H9 (cell line): ENCODE results near the gene ARHGAP26. TPM values are rescaled to one million over a fixed set of nuclear protein-coding genes. Genes with fewer than 3 reads are reported as not detected.

Source experiments
- DNase-seq: peaks from one replicate; pipeline ENCODE4 v3.0.0-alpha.2; 2017
- H2AFZ ChIP-seq: one replicate; pipeline ENCODE4 v1.6.1; 2013; ENCODE audit warnings: mild to moderate bottlenecking, low read length, control low read depth, moderate library complexity
- H2AK5ac ChIP-seq: 2 replicates; pipeline ENCODE4 v1.6.1; 2013; ENCODE audit warnings: low read length, control low read depth, mixed read lengths; ENCODE audit not compliant: insufficient read length
- H2BK120ac ChIP-seq: one replicate; pipeline ENCODE4 v1.6.1; 2013; ENCODE audit warnings: low read depth, mild to moderate bottlenecking, low read length, control low read depth, inconsistent platforms; ENCODE audit not compliant: poor library complexity, severe bottlenecking
- H2BK12ac ChIP-seq: 2 replicates; pipeline ENCODE4 v1.6.1; 2013; ENCODE audit warnings: low read length, control low read depth, mixed read lengths, low read depth; ENCODE audit not compliant: insufficient read length
- H2BK15ac ChIP-seq: 2 replicates; pipeline ENCODE4 v1.6.1; 2013; ENCODE audit warnings: low read depth, low read length, control low read depth
- H2BK20ac ChIP-seq: one replicate; pipeline ENCODE4 v1.6.1; 2013; ENCODE audit warnings: low read depth, mild to moderate bottlenecking, low read length, control low read depth, inconsistent platforms; ENCODE audit not compliant: poor library complexity, severe bottlenecking
- H2BK5ac ChIP-seq: 2 replicates; pipeline ENCODE4 v1.6.1; 2013; ENCODE audit warnings: low read length, control low read depth, mixed read lengths; ENCODE audit not compliant: insufficient read length
- H3K14ac ChIP-seq: 2 replicates; pipeline ENCODE4 v1.6.1; 2013; ENCODE audit warnings: low read length, control low read depth; ENCODE audit not compliant: insufficient read depth
- H3K18ac ChIP-seq: 2 replicates; pipeline ENCODE4 v1.6.1; 2013; ENCODE audit warnings: low read depth, mild to moderate bottlenecking, mixed read lengths, low read length, control low read depth; ENCODE audit not compliant: insufficient read length
- H3K23ac ChIP-seq: 2 replicates; pipeline ENCODE4 v1.6.1; 2013; ENCODE audit warnings: low read length, control low read depth, mixed read lengths, low read depth; ENCODE audit not compliant: insufficient read length
- H3K23me2 ChIP-seq: 2 replicates; pipeline ENCODE4 v1.6.1; 2013; ENCODE audit warnings: low read depth, mild to moderate bottlenecking, mixed read lengths, low read length, control low read depth; ENCODE audit not compliant: insufficient read length, poor library complexity, severe bottlenecking
- H3K27ac ChIP-seq: 2 replicates; pipeline ENCODE4 v1.5.1; 2013; ENCODE audit warnings: low read length, control low read depth, mixed read lengths, low read depth; ENCODE audit not compliant: insufficient read length
- H3K27me3 ChIP-seq: 2 replicates; pipeline ENCODE4 v1.6.1; 2013; ENCODE audit warnings: low read length, control low read depth, inconsistent platforms; ENCODE audit not compliant: insufficient read depth
- H3K4ac ChIP-seq: 2 replicates; pipeline ENCODE4 v1.6.1; 2013; ENCODE audit warnings: low read depth, mild to moderate bottlenecking, control low read depth, inconsistent platforms, low read length, moderate library complexity
- H3K4me1 ChIP-seq: 2 replicates; pipeline ENCODE4 v1.6.1; 2013; ENCODE audit warnings: low read length, control low read depth, inconsistent platforms; ENCODE audit not compliant: insufficient read depth
- H3K4me2 ChIP-seq: 2 replicates; pipeline ENCODE4 v1.6.1; 2013; ENCODE audit warnings: low read length, control low read depth, mixed read lengths; ENCODE audit not compliant: insufficient read length, insufficient read depth
- H3K56ac ChIP-seq: 2 replicates; pipeline ENCODE4 v1.6.1; 2013; ENCODE audit warnings: low read depth, mild to moderate bottlenecking, mixed read lengths, low read length, control low read depth; ENCODE audit not compliant: insufficient read length
- H3K79me1 ChIP-seq: 2 replicates; pipeline ENCODE4 v1.6.1; 2013; ENCODE audit warnings: low read depth, mild to moderate bottlenecking, moderate library complexity, low read length, control low read depth, inconsistent platforms; ENCODE audit not compliant: insufficient read depth, poor library complexity, severe bottlenecking
- H3K79me2 ChIP-seq: 2 replicates; pipeline ENCODE4 v1.6.1; 2013; ENCODE audit warnings: low read length, control low read depth, inconsistent platforms; ENCODE audit not compliant: insufficient read depth
- H3K9ac ChIP-seq: 2 replicates; pipeline ENCODE4 v1.6.1; 2013; ENCODE audit warnings: low read length, control low read depth, mixed read lengths; ENCODE audit not compliant: insufficient read length; ENCODE audit errors: extremely low read depth
- H3K9me3 ChIP-seq: one replicate; pipeline ENCODE4 v1.6.1; 2013; ENCODE audit warnings: low read depth, low read length, inconsistent platforms; ENCODE audit not compliant: control insufficient read depth
- H3T11ph ChIP-seq: one replicate; pipeline ENCODE4 v1.6.1; 2013; ENCODE audit warnings: mild to moderate bottlenecking, low read length, control low read depth, inconsistent platforms
- H4K20me1 ChIP-seq: one replicate; pipeline ENCODE4 v1.6.1; 2013; ENCODE audit not compliant: control insufficient read depth, insufficient read length, insufficient read depth
- H4K5ac ChIP-seq: 2 replicates; pipeline ENCODE4 v1.6.1; 2013; ENCODE audit warnings: low read depth, mild to moderate bottlenecking, mixed read lengths, low read length, control low read depth; ENCODE audit not compliant: insufficient read length
- H4K8ac ChIP-seq: replicated peaks from 2 replicates; pipeline ENCODE4 v1.6.1; 2013; ENCODE audit warnings: low read length, control low read depth, mixed read lengths, low read depth; ENCODE audit not compliant: insufficient read length
- H4K91ac ChIP-seq: 2 replicates; pipeline ENCODE4 v1.6.1; 2013; ENCODE audit warnings: low read depth, mild to moderate bottlenecking, moderate library complexity, mixed read lengths, low read length, control low read depth; ENCODE audit not compliant: insufficient read length
- H3K27ac Mint-ChIP-seq, 3 experiments: 2 replicates in 2 of 3; 3 replicates in 1 of 3; pipeline ENCODE4 v1.8.0; 2020 to 2021; ENCODE audit warnings: mixed read lengths in 3 of 3, mild to moderate bottlenecking in 1 of 3, moderate library complexity in 1 of 3
- H3K27me3 Mint-ChIP-seq: 2 replicates; pipeline ENCODE4 v1.8.0; 2021; ENCODE audit warnings: low read depth, mild to moderate bottlenecking, moderate library complexity, mixed read lengths
- H3K36me3 Mint-ChIP-seq, 3 experiments: 2 replicates in 2 of 3; 3 replicates in 1 of 3; pipeline ENCODE4 v1.8.0; 2020 to 2021; ENCODE audit warnings: low read depth in 3 of 3, mixed read lengths in 3 of 3; ENCODE audit not compliant: insufficient read depth in 1 of 3
- H3K4me1 Mint-ChIP-seq, 2 experiments: 2 replicates each; pipeline ENCODE4 v1.8.0; 2020; ENCODE audit warnings: mixed read lengths in 2 of 2
- H3K4me3 Mint-ChIP-seq, 2 experiments: 2 replicates in 1 of 2; 3 replicates in 1 of 2; pipeline ENCODE4 v1.8.0; 2020 to 2021; ENCODE audit warnings: mild to moderate bottlenecking in 2 of 2, mixed read lengths in 2 of 2, moderate library complexity in 1 of 2
- H3K9me3 Mint-ChIP-seq, 2 experiments: 2 replicates in 1 of 2; 3 replicates in 1 of 2; pipeline ENCODE4 v1.8.0; 2020; ENCODE audit warnings: mild to moderate bottlenecking in 2 of 2, mixed read lengths in 2 of 2, moderate library complexity in 1 of 2
- total RNA-seq: library from RNA; stranded (reverse); gene quantifications from 2 replicates; pipeline ENCODE4 v1.2.1, GENCODE V29; 2021
- TF ChIP-seq, protein P1 (sequence below): fragments of 200-600 bp; sonication (generic); conservative IDR thresholded peaks from 3 replicates; pipeline ENCODE4 v1.8.0; 2021; ENCODE audit warnings: antibody characterized with exemption, mild to moderate bottlenecking

Gene ARHGAP26
- total RNA-seq, 1 experiment from 2014 or later: 13.8 TPM

DNA sequence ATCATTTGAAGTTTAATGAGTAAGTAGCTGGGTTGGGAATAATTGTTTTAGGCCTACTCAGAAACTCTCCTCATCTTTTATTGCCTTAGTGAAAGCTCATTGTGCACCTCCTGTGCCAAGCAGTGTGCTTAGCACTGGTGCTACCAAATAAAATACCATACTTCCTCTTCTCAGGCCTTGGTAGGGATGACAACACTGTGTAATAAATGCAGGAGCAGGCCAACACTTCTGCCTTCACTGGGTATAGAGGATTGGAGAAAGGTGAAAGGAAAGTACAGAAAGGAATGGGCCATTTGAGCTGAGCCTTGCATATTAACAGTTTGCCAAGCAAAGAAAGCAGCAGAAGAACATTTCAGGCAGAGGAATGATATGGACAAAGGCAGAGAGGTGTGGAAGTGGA, 347.6 kb downstream of the ARHGAP26 start:
- H4K91ac ChIP-seq: no peak overlapping the region
- H3T11ph ChIP-seq: no peak overlapping the region
- H3K9ac ChIP-seq: no peak overlapping the region
- no peaks in the 10 kb centered on the region for H4K20me1 ChIP-seq
- H3K23me2 ChIP-seq: no peaks in the 10 kb centered on the region
- no peak overlapping the region for H2AFZ ChIP-seq
- H3K4me1 Mint-ChIP-seq: peaks cover 31 to 42% of the 10 kb centered on the region in 2 experiments
- H3K27me3 ChIP-seq: no peaks in the 10 kb centered on the region
- H4K5ac ChIP-seq: no peak overlapping the region
- TF ChIP-seq, protein P1, sequence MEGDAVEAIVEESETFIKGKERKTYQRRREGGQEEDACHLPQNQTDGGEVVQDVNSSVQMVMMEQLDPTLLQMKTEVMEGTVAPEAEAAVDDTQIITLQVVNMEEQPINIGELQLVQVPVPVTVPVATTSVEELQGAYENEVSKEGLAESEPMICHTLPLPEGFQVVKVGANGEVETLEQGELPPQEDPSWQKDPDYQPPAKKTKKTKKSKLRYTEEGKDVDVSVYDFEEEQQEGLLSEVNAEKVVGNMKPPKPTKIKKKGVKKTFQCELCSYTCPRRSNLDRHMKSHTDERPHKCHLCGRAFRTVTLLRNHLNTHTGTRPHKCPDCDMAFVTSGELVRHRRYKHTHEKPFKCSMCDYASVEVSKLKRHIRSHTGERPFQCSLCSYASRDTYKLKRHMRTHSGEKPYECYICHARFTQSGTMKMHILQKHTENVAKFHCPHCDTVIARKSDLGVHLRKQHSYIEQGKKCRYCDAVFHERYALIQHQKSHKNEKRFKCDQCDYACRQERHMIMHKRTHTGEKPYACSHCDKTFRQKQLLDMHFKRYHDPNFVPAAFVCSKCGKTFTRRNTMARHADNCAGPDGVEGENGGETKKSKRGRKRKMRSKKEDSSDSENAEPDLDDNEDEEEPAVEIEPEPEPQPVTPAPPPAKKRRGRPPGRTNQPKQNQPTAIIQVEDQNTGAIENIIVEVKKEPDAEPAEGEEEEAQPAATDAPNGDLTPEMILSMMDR: no peak
- H3K4me1 ChIP-seq: peaks cover 9% of the 10 kb centered on the region
- no peak overlapping the region for H4K8ac ChIP-seq
- H2BK20ac ChIP-seq: no peak overlapping the region
- no peak overlapping the region for H3K4me2 ChIP-seq
- no peak overlapping the region for H2BK12ac ChIP-seq
- H3K4me3 Mint-ChIP-seq: no peak overlapping the region
- H3K79me2 ChIP-seq: no peaks in the 10 kb centered on the region
- no peak overlapping the region for H2BK5ac ChIP-seq
- H2BK15ac ChIP-seq: no peak overlapping the region
- no peak overlapping the region for H2BK120ac ChIP-seq
- H3K14ac ChIP-seq: no peak overlapping the region
- no peak overlapping the region for H3K56ac ChIP-seq
- H3K9me3 Mint-ChIP-seq: peaks cover 3 to 8% of the 10 kb centered on the region in 2 experiments; a peak in 2 of 5 replicates
- H3K36me3 Mint-ChIP-seq: peaks cover 14 to 16% (median 16%) of the 10 kb centered on the region in 3 experiments
- DNase-seq: no peak
- no peak overlapping the region for H3K23ac ChIP-seq
- no peak overlapping the region for H2AK5ac ChIP-seq
- no peaks in the 10 kb centered on the region for H3K9me3 ChIP-seq
- no peak overlapping the region for H3K4ac ChIP-seq
- peak overlapping the region in 1 of 3 experiments; percentile 25; a peak in 1 of 7 replicates for H3K27ac Mint-ChIP-seq
- no peaks in the 10 kb centered on the region for H3K79me1 ChIP-seq
- H3K27me3 Mint-ChIP-seq: no peaks in the 10 kb centered on the region
- no peak overlapping the region for H3K18ac ChIP-seq
- no peak overlapping the region for H3K27ac ChIP-seq
